Fibroblast of skin of abdomen (primary cell): Measurements from ENCODE around the gene OR2T1. TPM values are rescaled to one million over a fixed set of nuclear protein-coding genes. Genes with fewer than 3 reads are reported as not detected.
"Not testable (repeated sequence)": the region's sequence is repeated elsewhere in the genome, so short reads cannot be mapped to it uniquely, and the experiment has no call there.

ENCODE experiments used
- DNase-seq: peaks from one replicate; pipeline ENCODE4 v3.0.0-alpha.2; 2013
- polyA plus RNA-seq, 2 experiments: library from polyadenylated mRNA; unstranded; fragments of 120-200 nt; gene quantifications; one replicate each; pipeline ENCODE4 v1.2.1, GENCODE V29; 2013; ENCODE audit not compliant: insufficient read length in 2 of 2

OR2T1 gene, protein sequence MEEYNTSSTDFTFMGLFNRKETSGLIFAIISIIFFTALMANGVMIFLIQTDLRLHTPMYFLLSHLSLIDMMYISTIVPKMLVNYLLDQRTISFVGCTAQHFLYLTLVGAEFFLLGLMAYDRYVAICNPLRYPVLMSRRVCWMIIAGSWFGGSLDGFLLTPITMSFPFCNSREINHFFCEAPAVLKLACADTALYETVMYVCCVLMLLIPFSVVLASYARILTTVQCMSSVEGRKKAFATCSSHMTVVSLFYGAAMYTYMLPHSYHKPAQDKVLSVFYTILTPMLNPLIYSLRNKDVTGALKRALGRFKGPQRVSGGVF
- polyA plus RNA-seq (2013, experiment 1 of 2; ENCODE audit: insufficient read length) = not detected
- not detected for polyA plus RNA-seq (2013, experiment 2 of 2; ENCODE audit: insufficient read length)

DNA sequence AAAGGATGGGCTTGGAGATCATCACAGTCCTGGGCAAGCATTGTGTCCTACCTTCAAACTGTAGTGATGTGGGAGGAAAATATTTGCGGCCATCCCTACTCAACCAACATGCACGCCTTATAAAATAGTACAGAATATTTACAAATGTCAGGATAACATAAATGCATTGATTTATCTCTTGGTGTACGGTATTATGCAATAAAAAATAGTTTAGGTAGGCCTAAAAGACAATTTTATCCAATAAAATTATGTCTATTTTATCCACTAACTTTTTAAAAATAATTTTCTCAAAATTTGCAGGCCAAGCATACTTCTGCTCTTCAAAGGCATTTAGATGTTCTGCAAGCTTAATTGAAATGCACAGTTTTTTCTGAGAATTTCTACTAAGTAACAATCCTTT is at the start of gene OR2T1:
OR2T1 (plus strand) TSS at position 301 of the 400 bp plus-strand sequence. CDS start 3,100 bp downstream, outside the sequence.
- DNase-seq = no peak

DNA sequence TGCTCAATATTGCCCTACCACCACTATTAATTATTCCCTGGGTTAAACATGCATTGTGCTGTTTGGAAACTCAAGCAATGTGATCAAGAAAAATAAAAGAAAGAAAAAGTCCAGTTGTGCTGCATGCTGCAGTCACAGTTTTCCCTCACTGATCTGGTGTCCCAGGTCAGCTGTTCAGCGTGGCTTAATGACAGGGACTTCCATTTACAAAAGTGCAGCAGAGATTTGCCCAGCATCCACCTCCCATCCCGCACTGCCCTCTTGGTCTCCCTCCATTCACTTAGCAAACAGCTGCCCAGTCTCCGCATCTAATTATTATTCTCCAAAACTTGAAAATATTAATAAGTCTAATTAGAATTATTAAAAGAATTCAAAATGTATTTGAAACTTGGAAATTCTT is 43.4 kb upstream of the OR2T1 start:
- DNase-seq = no peak

DNA sequence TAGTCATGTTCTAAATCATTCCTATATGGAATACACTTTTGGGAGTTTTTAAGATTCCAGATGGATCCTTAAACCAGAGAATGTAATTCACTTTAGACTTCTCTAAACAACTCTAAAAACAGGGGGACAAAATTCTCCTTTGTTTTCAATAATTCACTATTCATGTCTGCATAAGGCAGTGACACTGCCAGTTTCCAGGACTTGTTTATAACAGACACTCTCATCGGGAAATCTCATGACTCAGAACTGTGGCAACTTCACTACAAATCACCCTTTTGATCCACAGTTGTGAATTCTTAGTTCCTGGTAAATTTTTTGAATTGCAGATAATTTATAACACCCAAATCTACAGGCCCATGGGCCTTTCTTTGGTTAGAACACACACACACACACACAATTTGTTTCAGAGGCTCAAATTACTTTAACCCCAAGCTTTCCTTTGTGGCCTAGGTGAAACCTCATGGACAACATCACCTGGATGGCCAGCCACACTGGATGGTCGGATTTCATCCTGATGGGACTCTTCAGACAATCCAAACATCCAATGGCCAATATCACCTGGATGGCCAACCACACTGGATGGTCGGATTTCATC is 41.6 kb upstream of the OR2T1 start, which contains the start of gene OR2T4:
OR2T4 (plus strand) TSS at position 545 of the 595 bp plus-strand sequence; CDS start at position 545, 0 bp downstream.
- no peak for DNase-seq

DNA sequence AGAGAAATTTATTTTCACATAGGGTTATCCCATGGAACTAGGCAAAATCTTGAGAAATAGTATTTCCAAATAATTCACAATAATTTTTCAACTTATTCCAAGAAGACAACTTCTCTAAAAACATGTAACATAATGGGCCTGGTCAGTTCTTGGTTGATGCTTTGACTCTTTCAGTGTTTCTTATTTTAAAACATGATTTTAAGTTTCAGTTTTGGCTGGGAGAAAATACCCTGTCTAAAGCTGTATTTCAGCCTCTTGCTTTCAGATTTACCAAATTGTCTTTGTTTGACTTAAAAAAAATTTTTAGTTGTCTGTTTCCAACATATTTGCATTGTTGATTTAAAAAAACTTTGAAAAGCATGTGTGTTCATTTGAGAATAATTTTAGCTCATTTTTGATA is 36.2 kb upstream of the OR2T1 start:
- DNase-seq = no peak

DNA sequence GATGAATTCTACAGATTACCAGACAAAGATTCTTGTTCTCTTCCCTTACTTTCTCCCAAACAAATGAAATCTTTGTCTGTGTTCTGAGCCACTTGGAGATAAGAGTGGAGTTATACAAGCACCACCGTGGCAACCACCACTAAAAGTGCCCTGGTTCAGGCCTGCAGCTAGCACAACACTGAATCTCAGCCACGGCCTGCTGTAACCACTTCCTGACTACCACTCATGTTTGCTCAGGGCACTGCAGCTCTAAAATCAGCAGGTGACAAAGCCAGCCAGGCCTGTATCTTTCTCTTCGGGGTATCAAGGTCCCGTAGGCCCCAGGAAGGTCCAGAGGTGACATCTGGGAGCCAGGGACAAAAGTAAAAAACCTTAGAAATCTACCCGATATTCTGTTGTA is 30.5 kb upstream of the OR2T1 start:
- no peak for DNase-seq

DNA sequence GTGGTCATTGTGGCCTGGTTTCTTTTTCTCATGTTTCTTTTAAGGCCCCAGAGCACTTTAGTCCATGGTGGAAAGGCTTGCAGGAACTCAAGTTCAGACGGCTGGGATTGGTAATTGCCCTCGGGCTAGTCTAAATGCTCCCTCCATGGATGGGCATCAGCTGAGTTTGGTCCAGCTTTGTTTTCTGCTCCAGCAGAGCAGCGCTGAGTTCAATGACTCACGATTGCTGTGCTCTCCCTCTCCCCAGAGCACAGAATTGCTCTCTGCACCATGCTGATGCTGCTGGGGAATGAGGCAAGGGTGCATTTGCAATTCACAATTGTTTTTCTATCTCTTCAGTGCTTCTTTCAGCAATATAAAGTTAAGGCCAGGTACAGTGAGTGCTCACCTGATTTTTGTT is 29.1 kb upstream of the OR2T1 start:
- DNase-seq = no peak

DNA sequence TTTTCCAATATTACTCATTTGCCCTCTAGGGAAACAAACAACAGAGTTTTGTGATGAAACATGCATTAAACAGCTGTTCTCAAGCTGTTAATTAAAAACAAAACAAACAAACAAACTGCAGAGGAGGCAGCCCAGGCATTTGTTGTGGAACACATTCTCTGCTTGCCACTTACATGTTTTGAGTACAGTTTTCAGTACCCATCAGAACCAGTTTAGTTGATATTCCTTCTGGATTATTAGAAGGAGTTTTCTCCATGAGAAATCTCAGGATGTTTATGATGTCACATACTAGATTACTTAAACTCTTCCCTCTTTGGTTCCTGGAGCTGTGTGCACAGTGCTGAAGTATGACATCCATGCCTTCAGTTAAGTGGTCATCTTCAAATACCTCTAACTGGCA is 27.4 kb upstream of the OR2T1 start, which contains the start of gene OR2T6:
OR2T6 (plus strand) TSS at position 301 of the 400 bp plus-strand sequence. CDS start 11,863 bp downstream, outside the sequence.
- no peak for DNase-seq

DNA sequence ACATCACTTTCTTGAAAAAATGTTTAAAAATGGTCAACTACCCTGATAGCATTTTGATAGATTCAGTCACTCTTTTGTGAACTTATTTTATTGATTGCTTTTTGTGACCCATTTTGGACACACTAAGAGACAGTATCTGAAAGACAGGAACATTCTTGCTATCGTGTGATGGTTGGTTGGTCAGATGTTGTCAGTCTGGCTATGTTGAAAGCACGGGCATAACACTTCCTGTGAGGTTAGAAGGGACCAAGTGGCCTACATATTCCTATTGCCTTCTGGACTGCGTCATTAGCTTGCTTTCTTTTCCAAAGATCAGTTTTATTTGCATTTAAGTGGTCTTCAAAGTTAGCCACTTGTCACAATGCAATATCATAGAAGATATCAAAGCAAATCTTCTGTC is 25.9 kb upstream of the OR2T1 start:
- DNase-seq = no peak

DNA sequence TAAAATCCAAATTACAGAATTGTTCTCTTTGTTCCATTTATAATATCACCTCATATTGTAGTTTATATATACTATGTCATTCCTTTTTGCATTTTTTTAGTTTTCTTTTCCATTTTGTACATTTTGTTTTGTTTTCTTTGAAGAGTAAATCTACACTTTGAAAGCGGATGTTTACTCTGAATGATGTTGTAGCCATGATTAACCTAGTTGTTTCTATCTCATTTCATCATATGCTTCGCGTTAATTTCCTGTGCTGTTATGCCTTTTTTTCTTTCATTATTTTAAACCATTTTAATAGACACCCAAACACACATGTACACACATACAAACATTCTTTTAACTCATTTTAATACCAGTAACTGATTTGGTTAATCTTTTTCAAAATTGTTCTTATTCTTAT is 22.0 kb upstream of the OR2T1 start:
- no peak for DNase-seq

DNA sequence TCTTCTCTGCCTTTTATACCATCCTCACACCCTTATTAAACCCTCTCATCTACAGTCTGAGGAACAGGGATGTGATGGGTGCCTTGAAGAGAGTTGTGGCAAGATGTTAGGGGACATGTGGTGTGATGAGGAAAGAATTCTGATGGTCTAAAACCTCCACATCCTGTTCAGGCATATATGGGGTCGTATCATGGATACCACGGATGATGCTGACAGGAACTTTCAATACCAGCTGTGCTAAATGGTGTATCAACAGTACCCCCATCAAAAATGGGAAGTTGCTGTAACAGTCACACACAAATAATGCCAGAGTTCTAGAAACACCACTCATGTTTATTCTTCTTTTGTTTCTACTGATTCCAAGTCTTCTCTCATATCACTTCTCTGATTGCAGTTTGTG is 14.4 kb upstream of the OR2T1 start:
- DNase-seq = no peak

DNA sequence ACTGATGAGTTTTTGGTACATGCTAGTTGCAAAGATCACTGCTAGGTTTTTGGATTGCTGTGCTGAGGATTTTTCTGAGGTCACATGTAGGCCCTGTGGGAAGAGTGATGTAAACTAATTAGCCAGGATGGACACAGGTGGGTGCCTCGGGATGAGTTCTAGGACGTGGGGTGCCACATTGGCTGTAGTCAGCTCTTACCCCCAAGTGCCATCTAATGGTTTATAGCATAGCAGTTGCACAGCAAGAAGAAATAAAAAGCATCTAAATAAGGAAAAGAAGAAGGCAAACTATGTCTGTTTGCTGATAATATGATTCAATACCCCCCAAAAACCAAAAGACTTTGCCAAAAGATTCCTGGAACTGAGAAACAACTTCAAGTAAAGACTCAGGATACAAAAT is 9.8 kb upstream of the OR2T1 start:
- DNase-seq = no peak

DNA sequence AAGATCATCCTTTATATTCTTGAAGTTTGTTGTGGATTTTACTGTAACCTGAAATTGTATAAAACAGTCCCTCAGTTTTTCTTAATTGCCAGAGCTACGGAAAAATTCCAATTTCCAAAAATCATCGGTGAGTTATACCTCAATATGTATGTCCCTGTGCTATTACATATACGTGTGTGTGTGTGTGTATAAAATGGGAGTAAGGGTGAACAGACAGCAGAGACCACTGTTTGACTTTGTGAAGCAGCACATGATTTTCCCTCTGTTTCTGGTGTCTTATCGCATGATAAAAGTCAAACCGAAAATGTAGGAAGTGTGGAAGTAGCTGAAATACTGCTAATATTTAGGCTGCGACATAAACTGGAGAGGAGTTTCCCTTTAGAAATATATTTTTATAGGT is 1.2 kb downstream of the OR2T1 start:
- no peak for DNase-seq

DNA sequence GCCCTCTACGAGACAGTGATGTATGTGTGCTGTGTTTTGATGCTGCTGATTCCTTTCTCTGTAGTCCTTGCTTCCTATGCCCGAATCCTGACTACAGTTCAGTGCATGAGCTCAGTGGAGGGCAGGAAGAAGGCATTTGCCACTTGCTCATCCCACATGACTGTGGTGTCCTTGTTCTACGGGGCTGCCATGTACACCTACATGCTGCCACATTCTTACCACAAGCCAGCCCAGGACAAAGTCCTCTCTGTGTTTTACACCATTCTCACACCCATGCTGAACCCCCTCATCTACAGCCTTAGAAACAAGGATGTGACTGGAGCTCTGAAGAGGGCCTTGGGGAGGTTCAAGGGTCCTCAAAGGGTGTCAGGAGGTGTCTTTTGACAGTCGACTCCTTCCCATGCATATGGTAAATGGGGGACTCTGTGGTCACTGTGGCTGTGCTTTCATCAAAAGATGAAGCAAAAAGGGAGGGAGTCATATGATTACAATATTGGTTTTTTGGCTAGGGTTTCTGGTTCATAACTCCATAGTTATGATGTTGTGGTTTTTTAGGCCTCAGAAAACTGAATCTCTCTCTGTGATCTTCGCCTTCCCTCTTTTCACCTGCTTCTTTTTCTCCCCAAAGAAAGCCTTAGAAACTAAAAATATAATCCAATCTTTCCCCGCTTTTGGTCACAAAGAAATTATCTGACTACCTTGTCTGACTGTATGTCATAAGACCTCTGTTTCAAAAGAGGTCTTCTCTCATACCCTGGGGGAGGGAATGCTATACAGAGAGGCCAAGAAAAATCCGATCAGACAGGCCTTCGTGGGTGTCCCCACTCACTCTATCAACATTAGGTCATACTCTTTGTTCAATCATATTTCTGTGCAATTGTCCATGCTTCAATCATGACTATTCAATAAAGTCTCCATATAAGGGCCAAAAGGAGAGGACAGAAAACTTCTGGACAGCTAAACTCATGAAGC is 4.2 kb downstream of the OR2T1 start:
- DNase-seq = no peak

DNA sequence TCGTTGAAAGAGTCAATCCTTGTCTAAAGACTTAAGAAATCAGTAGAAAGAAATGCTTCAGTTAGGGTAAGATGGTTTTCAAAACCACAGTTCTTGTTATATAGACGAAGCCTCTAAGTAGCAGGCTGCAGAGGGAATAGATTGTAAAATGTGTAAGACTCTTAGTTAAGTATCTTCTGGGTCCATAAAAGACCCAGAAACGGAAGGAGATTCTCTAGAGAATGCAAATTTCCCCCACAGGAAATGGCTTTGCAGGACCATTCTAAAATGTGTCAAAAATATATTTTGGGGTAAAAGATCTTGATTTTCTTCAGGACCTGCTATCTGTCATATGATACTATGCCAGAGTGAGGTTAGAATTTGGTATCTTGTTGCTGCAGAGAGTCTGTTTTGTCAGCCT is 13.4 kb downstream of the OR2T1 start:
- DNase-seq = no peak

DNA sequence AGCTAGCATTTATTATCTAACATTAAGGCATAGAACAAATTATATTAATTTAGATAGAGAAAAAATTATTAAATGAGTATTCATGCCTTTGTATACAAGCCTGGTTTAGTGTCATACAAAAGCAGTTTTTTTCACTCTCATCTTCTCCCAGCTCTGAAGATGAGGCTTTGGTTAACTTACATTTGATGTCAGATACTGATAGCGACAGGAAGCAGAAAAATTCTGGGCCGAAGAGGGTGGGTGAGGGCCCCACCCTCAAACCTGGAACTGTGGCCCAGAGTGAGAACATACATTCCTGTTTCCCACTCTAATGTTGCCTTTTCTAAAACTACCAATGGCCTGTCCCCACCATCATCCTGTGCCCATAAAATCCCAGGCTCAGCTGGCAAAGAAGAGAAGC is 15.0 kb downstream of the OR2T1 start:
- DNase-seq = no peak

DNA sequence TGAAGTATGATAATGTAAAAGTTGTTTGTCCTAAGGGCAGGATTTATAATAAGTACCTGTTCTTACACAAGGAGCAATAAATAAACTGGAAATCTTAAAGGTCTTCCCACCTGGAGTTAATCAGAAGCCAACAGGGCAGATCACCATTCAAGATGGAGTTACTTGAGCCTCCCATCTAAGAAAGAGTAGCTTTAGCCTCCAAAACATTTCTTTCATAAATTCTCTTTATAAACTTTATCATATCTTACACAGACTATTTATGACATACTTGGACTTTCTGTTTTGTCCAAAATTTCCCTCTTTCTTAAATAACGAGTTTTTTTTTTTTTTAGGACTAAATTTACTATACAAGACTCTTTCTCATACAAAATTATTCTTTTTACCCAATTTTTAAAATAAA is 18.5 kb downstream of the OR2T1 start:
- DNase-seq = no peak

DNA sequence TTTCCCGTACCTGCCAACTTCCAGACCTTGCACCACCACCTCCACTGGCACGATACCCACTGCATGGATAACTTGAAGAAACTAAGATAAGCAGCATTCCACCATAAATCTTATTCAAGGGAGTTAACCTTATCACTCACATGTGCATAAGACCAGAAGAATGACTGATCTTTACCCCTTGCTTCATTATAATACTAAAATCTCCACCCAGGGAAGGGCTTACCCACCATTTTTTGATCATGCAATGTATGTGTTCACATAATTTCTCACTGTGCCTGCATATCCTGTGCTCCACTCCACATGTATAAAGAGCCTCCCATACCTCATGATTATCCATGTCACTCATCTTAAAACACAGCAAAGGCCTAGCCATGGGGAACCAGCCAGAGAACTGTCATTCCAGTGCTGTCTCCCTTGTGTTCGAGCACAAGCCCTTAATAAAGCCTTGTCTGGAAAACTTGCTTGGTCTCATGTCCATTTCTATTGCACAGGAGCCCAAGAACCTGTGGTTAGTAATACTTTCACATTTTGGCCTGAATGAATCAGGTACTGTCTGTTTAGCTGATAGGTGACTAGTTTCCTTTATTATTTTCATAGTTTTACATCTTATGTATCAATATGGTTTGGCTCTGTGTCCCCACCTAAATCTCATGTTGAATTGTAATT is 24.8 kb downstream of the OR2T1 start:
- not testable (repeated sequence) for DNase-seq

DNA sequence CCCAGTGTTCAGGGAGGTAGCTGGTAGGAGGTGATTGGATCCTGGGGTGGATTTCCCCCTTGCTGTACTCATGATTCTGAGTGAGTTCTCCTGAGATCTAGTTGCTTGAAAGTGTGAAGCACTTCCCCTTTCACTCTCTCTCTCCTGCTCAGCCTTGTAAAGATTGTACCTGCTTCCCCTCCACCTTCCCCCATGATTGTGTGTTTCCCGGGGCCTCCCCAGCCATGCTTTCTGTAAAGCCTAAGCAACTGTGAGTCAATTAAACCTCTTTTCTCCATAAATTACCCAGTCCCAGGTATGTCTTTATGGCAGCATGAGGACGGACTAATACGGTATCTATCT is 25.3 kb downstream of the OR2T1 start:
- DNase-seq = not testable (repeated sequence)

DNA sequence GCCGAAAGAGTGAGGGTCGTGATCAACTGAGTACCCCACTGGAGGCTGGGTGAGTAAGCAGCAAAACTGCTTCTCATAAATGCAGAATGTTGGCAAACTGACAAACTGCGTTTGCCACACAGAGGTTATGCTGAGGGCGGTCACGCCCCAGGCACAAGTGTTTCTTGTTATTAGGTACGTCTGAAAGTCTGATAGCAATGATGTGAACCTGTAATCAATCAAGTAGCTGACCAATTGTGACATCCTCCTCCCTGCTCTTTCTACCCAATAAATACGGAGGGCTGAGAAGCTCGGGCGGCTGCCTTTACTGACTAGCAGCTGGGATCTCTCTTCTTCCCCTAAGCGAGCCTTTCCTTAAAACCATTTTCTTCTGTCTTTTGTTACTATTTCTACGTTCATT is 28.8 kb downstream of the OR2T1 start:
- not testable (repeated sequence) for DNase-seq

DNA sequence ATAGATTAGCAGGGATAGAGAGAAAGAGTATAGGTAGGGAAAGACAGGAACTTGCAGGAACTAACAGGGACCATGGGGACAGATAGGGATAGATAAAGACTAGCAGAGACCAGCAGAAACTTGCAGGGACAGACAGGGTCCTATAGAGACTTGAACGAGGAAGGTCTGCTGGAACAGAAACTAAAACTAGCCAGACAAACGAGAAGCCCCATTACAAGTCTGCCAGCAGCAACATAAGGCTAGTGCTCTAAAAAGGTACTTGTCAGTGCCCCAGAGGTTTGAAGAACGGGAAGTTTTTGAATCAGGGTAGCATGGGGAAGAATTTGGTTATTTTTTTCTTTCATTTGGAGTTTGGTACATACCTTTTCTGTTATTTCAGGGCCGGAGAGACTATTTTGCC is 29.4 kb downstream of the OR2T1 start:
- not testable (repeated sequence) for DNase-seq

DNA sequence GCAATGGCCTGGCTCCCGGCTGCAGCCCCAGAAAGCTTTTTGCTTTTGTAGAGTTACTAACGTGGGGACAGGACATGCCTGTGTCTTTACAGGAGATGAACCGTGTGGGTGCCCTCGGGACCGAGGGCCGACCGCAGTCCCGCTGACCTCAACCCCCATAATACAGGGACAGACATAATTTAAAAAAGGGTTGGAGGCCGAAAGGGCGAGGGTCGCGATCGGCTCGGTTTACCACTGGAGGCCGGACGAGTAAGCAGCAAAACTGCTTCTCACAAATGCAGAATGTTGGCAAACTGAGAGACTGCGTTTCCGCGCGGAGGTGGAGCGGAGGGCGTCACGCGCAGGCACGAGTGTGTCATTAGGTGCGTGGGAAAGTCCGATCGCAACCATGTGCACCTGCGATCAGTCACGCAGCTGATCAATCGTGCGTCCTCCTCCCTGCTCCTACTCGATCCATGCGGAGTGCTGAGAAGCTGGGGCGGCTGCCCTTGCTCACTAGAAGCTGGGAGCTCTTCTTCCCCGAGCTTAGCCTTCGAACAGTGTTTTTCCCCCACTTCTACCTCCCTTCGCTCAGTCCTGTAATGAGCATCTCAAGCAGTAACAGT is 31.1 kb downstream of the OR2T1 start:
- not testable (repeated sequence) for DNase-seq

DNA sequence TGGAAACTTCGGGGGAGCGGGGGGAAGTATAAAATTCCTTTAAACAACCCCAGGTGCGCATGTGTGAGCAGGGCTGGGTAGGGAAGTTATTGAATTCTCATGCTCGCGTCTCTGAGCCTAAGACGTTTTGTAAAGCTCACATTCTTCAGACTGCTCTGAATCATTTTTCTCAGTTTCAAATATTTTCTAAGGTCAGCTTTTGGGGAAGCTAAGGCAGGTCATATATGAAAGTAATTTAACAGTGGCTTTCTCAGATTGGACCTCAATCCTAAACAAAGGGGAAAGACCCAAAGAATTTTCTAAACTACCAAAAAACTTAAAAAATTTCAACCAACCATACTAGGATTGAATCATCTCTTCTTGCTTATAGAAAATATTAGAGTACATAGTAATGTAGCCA is 32.1 kb downstream of the OR2T1 start:
- not testable (repeated sequence) for DNase-seq
